Inferior parietal cortex (tissue), 1 donor: ENCODE data around the gene HOOK1.
"Not testable (repeated sequence)": the region's sequence is repeated elsewhere in the genome, so short reads cannot be mapped to it uniquely, and the experiment has no call there.

Source experiments
- DNase-seq: peaks from one replicate; pipeline ENCODE4 v3.0.0-alpha.2; 2016; ENCODE audit errors: extremely low spot score

The HOOK1 gene

DNA sequence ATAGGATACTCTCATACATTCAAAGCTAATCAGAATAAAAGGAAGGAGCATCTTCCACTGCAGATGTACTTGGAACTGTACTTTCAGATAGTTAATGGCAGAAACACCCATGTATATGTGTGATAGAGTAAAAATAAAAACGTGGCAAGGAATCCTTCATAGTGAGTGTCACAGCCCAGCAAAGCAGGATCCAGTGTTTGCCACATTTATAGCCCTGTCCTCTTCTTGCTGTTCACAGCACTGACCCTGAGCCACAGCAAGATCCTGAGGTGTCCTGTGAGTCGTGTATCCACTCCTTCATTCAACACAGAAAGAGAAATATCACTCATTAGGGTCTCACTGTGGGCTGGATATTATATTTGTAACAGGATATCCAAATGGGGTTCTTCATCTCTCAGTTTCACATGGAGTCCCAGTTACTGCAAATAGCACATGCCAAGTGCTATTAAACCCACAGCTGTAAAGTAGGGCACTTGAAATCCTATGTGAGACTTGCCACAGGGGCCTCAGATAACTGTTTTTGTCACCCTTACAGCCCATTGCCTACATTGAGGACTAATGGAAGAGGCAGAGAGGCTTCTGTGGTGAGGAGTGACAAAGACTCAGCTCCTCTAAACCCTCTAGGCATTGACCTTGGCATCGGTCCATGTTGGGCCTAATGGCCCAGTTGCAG is 70.5 kb downstream of the HOOK1 start:
- DNase-seq, result no peak

DNA sequence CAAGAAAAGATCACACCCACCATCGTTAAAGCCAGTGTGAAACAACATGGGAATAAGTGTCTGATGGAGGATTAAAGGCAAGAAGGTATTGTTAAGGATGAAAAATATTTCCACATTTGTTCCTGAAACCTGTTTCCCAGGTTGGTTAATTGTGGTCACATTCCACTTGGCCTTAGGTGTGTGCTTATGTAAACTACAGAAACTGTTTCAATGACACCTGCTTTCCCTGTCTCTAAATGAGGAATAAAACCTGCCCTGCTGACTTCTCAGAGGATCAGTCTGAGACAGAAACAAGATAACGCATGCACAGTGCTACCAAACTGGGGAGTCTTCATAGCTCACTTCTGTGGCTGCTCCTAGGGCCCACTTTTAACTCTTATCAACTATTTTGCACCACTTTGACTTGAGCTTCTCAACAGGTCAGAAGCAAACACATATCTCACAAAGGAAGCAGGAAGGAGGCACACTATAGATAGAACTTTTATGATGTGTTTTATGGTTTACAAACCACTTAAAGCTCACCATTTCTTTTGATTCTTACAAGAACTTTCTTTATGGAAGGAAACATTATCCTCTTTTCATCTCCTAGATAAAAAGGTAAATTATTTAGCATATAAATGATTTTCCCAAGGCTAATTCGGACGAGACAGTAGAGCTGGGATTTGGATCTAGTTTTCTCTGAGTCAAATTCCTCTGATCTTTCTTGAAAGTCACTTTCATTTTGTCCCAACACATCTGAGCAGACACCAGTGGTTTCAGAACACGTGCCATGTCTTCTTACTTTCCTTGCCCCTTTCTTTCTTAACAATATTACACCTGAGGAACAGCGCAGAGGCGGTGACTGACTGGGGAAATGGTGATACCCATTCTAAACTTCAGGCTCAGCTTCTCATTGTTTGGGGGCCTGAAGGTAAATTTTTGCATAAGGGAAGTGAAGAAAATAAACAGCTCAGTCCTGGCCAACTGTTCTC is 78.4 kb downstream of the HOOK1 start:
- DNase-seq, result no peak

DNA sequence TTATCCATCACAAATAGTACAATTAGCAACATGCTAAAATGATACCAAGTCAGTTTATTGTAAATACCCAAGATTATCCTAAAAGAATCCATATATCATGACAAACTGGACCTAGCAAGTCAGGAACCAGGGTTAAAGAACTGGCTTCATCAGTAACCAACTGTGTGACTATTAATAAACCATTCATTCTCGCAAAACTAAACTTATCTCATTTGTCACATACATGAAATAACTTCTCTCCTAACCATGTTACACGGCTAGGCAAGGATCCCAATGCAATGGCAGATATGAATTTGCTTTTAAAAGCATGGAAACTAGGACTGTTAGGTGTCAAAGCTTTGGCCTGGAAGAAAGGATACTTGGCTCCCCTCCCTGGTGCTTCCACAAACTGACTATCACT is 82.4 kb downstream of the HOOK1 start:
- no peak for DNase-seq

DNA sequence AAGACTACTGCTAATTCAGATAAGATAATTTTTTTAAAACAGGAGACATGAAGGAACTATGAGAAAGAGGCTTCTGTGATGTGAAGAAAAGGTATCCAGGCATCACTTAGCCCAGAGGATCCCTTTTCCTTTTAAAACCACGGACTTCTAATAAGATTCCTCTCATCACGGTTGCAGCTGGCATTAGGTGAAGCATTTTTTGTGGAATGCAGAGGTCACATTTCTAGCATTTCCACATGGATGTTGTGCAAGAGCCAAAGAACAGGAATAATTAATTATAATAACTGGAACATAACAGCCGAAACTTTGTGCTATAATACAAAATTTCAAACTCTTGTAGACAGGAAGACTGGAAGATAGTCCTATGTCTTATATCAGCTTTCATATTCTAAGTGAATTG is 84.2 kb downstream of the HOOK1 start:
- no peak for DNase-seq

DNA sequence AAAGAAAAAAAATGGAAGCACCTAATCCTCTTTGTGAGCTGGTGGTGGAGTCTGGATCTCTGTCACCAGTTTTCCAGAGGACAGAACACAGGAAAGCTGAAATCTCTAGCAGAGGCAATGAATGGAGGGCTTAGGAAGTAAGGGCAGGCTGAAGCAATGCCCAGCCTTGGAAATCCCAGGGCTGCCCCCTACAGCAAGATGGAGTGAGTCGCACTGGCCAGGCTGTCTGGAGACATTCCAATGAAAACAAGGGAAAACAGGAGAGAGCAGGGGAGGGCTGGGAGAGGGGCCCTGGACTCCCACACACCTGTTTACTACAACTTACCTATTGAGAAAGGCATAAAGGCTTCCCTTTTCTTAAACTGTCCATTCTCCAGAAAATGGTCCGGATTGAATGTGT is 85.9 kb downstream of the HOOK1 start:
- DNase-seq, result no peak

DNA sequence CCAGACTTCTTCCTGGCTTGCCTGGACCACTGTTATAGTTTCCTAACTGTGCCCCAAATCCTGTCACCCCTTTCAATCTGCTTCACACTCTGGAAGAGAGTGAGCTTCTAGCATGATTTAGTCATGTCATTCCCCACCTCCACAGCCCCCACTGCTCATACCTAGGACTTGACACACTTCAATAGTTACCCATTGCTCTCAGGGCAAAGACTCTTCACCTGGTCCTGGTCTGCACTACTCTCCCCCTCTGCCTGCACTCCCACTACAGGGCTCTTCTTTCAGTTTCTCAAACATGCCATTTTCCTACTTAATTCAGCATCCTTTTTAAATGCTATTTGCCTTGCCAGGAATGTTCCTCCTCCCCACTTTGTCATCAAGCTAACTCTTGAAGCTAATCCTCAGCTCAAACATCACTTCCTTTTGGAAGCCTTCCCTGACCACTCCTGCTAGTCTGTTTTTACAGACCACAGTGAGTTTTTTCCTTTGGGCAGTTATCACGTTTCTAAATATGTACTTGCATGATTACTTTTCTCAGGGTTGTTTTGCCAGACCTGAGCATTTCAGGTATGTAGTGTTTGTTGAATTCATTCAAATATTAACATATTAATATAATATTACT is 87.1 kb downstream of the HOOK1 start:
- DNase-seq, result no peak

DNA sequence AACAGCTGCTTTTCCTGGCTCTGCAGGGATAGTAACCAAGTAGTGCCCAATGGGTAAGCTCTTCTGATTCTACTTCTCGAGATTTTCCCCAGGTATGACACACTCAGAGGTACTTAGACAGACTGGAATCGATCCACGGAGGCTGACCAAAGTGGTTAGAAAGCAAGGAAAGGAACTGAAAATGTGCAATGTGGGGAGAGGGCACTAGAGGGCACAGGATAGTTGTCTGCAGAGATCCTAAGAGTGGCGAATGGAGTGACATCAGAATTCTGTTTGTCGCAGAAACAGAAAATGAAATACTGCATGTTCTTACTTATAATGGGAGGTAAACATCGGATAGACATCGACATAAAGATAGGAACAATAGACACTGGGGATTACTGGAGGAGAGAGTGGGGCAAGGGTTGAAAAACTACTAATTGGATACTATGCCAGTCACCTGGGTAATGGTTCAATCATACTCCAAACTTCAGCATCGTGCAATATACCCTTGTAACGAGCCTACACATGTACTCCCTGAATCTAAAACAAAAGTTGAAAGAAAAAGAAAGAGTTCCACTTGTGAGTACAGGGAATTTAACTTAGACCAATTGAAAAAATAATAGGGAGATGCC is 88.5 kb downstream of the HOOK1 start:
- peak; percentile 76 for DNase-seq

DNA sequence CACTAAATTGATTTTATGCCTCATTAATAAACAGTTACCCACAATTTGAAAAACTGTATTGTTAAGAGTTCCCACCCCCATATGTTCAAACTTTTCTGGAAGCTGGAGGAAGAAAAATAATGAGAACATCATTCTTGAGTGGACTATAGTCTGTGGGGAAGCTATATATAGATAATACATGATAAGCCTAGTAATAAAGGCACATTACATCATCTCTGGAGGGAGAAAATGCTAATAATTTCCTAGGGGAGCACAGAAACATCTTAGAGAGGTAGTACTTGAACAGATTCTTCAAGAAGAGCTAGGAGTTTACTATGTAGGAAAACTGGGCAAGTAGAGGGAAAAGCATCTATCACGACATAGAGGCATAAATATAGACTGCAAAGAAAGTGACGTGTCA is 92.2 kb downstream of the HOOK1 start:
- no peak for DNase-seq

DNA sequence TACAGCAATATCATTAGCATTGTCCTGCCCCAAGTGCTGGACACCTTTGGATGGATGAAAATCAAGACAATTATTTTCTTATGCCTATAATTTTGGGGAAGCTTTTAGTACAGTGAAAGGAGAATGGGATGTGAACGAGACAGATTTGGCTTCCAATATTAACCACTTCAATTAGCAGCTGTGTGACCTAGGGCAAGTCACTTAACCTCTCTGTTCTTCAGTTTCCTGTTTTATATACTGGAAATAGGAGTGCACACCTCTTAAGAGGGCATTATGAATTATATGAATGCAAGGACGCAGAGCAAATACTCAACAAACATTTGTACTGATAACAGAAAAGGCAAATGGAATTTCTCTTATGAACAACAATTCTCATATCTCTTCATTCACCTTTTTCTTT is 93.3 kb downstream of the HOOK1 start:
- DNase-seq, result no peak

DNA sequence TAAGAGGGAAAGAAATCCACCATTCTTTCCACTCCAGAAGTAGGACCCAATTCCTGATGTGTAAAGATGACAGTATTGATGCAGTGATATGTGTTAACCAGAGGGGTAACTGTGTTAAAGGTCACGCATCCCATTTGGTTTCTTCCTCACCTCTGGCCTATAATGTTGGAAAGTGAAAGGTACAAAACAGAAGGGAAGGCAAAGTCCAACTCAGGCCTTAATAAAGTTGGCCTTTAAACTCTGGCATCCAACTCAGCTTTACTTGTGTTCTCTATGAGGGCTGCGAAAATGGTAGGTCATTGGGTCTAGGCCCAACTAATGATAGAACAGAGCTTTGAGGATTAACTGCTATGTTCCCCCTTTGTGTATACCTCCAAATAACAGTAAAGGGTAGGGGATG is 93.9 kb downstream of the HOOK1 start:
- DNase-seq, result no peak

DNA sequence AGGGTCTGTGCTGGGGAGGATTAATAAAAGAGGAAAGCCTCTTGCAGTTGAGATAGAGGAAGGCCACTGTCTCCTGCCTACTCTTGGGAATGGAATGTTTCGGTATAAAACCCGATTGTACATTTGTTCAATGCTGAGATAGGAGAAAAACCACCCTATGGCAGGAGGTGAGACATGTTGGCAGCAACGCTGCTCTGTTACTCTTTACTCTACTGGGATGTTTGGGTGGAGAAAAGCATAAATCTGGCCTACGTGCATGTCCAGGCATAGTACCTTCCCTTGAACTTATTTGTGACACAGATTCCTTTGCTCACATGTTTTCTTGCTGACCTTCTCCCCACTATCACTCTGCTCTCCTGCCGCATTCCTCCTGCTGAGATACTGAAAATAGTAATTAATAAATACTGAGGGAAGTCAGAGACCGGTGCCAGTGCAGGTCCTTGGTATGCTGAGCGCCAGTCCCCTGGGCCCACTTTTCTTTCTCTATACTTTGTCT is 100.1 kb downstream of the HOOK1 start:
- not testable (repeated sequence) for DNase-seq

DNA sequence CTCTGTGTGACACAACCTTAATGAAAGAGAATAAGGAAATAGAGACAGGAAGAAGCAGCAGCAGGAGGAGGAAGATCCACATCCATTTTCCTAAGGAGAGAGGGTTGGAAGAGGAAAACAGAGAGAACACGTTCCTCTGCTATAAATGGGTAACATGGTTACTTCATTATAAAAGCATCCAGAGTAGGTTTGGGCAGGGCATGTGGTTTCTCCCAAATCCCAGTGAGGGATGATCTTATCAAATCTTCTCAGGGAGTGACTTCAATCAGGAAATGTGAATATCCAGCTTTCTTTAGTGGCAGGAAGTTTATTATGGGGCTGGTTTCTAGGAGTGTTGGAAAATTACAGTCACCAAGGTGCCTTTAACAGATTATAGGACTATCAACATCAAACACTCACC is 100.8 kb downstream of the HOOK1 start:
- DNase-seq, result no peak

DNA sequence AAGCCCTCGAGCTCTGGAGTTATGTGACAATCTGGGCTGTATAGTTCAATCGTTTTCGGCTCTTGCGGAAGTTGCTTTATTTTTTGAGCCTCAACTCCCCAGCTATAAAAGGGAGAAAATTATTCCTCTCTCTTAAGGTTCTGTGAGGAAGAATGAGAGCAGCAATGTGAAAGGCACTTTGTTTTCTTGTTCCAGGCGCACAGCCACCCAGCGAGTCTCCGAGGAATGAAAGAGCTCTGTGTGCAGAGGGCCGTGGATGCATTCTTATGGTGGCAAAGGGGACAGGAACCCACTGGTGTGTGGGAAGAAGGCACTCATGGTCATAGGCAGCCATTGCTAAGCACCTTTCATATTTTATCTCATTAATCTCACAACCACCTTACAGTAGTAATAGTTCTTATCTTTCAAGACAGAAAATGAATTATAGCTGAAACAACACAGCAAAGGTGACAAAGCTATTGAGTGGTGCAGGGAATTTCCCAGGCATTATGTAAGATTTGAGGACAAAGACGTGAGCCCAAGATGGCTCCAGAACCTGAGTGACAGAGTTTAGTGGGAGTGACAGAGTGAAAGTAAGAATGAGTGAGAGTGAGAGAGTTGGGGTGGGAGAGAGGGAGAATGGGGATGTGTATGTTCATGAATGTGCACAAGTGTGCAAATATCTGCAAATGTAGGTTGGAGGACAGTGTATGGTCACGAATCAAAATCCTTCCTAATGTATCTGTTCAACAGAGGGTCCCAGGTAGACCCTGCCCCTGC is 102.5 kb downstream of the HOOK1 start:
- peak; percentile 78 for DNase-seq

DNA sequence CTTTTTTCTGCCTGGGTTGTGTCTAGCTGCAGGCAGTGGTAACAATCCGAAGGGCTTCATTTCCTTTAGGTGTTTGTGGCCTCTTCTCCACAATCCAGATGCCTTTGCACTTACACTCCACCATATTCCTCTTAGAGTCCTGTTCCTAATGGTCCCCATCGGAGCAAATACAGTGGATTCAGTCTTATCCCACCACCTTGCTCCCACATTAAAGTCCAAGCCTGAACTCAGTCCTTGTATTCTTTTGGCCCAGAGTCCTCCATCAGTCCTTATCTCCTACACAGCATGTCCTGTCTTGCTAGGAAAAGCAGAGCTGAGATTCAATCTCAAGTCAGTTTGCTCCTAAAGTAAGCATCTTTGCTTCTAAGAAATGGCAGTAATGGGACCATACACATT is 103.0 kb downstream of the HOOK1 start:
- no peak for DNase-seq

DNA sequence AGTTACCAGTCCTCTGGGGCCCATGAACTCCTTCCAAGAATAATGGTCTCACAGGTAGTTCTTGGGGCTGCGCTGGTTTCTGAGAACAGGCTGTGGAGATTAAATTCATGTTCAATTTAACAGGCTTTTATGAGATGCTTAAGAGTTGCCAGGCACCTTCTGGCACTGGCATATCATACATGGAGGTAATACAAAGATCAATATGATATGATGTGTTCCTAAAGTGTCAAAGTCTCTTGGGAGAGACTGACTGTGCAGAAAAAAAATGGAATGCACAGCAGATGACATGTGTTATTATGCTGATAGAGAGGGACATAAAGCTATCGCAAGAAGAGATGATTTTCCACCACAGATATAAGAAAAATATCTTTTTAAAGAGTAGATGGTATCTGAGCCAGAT is 105.0 kb downstream of the HOOK1 start:
- no peak for DNase-seq

DNA sequence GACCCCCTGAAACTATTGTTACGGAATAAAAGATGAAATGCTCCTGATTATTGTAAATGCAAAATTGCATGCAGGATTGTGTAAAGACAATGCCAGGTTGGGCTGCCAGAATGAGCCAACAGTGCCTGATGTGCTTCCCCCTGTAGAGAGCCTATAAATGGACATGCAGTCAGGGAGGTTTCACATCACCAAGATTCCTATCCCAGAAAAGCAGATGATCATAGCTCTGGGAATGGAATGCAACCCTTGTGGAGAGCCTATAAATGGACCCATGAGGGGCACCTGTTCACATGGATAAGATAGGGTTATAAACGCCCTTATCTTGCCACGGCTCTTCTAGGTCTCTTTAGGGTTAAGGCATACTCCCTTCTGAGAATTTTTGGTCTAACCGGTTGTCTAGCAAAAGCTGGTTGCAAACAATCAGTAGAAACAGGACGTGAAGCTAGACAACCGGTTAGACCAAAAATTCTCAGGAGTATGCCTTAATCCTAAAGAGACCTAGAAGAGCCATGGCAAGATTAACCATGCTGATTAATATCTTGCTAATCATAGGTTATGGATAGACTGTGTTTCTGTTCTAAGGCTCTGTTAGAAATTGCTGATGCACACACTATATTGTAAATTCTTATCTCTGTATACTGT is 106.6 kb downstream of the HOOK1 start:
- not testable (repeated sequence) for DNase-seq

DNA sequence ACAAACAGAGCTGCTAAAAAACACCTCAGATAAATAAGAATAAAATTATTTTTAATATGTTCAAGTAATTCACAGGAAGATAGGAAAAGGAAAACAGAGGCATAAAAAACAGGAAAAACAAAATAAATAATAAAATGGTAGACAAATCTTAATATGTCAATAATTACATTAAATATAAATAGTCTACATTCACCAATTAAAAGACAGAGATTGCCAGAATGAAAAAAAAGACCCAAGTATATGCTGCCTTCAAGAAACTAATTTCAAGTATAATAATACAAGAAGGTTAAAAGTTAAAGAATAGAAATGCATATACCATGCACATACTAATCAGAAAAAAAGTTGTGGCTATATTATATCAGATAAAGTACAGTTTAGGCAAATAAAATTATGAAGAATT is 109.9 kb downstream of the HOOK1 start:
- DNase-seq, result no peak
